Muscle layer of colon (tissue), 2 donors: Measurements from ENCODE around the gene ITPKB.

Experiments
- H3K27ac ChIP-seq: one replicate; pipeline ENCODE4 v1.7.0; 2013; ENCODE audit warnings: low read depth, mild to moderate bottlenecking, low read length, moderate library complexity
- H3K27me3 ChIP-seq, 2 donors: one replicate each; pipeline ENCODE4 v1.7.0; 2013; ENCODE audit warnings: low read length in 2 of 2, mild to moderate bottlenecking in 2 of 2; ENCODE audit not compliant: insufficient read depth in 2 of 2, control insufficient read depth in 1 of 2
- H3K36me3 ChIP-seq: one replicate; pipeline ENCODE4 v1.7.0; 2013; ENCODE audit warnings: mild to moderate bottlenecking, low read length; ENCODE audit not compliant: insufficient read depth
- H3K4me1 ChIP-seq: one replicate; pipeline ENCODE4 v1.7.0; 2013; ENCODE audit warnings: mild to moderate bottlenecking, low read length; ENCODE audit not compliant: insufficient read depth
- H3K4me3 ChIP-seq, 2 donors: one replicate each; pipeline ENCODE4 v1.7.0; 2013; ENCODE audit warnings: low read length in 2 of 2, low read depth in 1 of 2, mild to moderate bottlenecking in 1 of 2, moderate library complexity in 1 of 2
- H3K9ac ChIP-seq: one replicate; pipeline ENCODE4 v1.7.0; 2013; ENCODE audit warnings: low read length
- H3K9me3 ChIP-seq: one replicate; pipeline ENCODE4 v1.7.0; 2013; ENCODE audit warnings: mild to moderate bottlenecking, low read length
- donor health status: abdominal sarcoma.
- donor health status: Adenocarcinoma of cecum.

ITPKB gene

GRCh38 chr1:226635456-226635941 is 103.6 kb downstream of the ITPKB start:
- H3K27ac ChIP-seq: peak overlapping the region; percentile 7
- H3K27me3 ChIP-seq: no peaks in the 10 kb centered on the region
- H3K9ac ChIP-seq: no peak overlapping the region
- peaks cover 56% of the 10 kb centered on the region for H3K36me3 ChIP-seq
- H3K4me1 ChIP-seq: peaks cover 63% of the 10 kb centered on the region
- no peaks in the 10 kb centered on the region for H3K9me3 ChIP-seq
- H3K4me3 ChIP-seq: no peak overlapping the region

- Histone ChIP-seq H3K36me3 (peaks cover 56% of the 10 kb centered on the region), H3K9ac (no peak overlapping the region), H3K4me3 (no peak overlapping the region), H3K27me3 (no peaks in the 10 kb centered on the region), H3K9me3 (no peaks in the 10 kb centered on the region), H3K27ac (peak overlapping the region; percentile 57), H3K4me1 (peaks cover 55% of the 10 kb centered on the region)
Observed at GRCh38 chr1:226634611-226635246, 104.4 kb downstream of the ITPKB start.

- Histone ChIP-seq H3K4me1 (peaks cover 56% of the 10 kb centered on the region), H3K27me3 (no peaks in the 10 kb centered on the region), H3K9me3 (no peaks in the 10 kb centered on the region), H3K36me3 (peaks cover 50% of the 10 kb centered on the region), H3K9ac (peak overlapping the region; percentile 31), H3K4me3 (peak overlapping the region in 1 of 2 donors; percentile 22), H3K27ac (peak overlapping the region; percentile 57)
Observed at GRCh38 chr1:226634166-226634588, 104.9 kb downstream of the ITPKB start.

GRCh38 chr1:226633541-226634165 is 105.4 kb downstream of the ITPKB start:
- Histone ChIP-seq H3K4me1 (peaks cover 60% of the 10 kb centered on the region), H3K36me3 (peaks cover 46% of the 10 kb centered on the region), H3K4me3 (peak overlapping the region in 1 of 2 donors; percentile 22), H3K27me3 (no peaks in the 10 kb centered on the region), H3K9ac (peak overlapping the region; percentile 31), H3K27ac (peak overlapping the region; percentile 57), H3K9me3 (no peaks in the 10 kb centered on the region)

GRCh38 chr1:226632922-226633351 is 106.1 kb downstream of the ITPKB start:
- peak overlapping the region; percentile 28 for H3K9ac ChIP-seq
- peak overlapping the region; percentile 57 for H3K27ac ChIP-seq
- peaks cover 46% of the 10 kb centered on the region for H3K36me3 ChIP-seq

GRCh38 chr1:226632169-226632879 is 106.8 kb downstream of the ITPKB start:
- no peak overlapping the region for H3K4me3 ChIP-seq
- H3K36me3 ChIP-seq: peaks cover 41% of the 10 kb centered on the region
- no peaks in the 10 kb centered on the region for H3K27me3 ChIP-seq
- no peaks in the 10 kb centered on the region for H3K9me3 ChIP-seq
- H3K9ac ChIP-seq: peak overlapping the region; percentile 28
- H3K27ac ChIP-seq: peak overlapping the region; percentile 57
- H3K4me1 ChIP-seq: peaks cover 59% of the 10 kb centered on the region

More at GRCh38 chr1:226632922-226633351, 106.1 kb downstream of the ITPKB start:
- Histone ChIP-seq H3K27me3 (no peaks in the 10 kb centered on the region), H3K9me3 (no peaks in the 10 kb centered on the region), H3K4me3 (no peak overlapping the region), H3K4me1 (peaks cover 60% of the 10 kb centered on the region)

- peaks cover 61% of the 10 kb centered on the region for H3K4me1 ChIP-seq
- peaks cover 32% of the 10 kb centered on the region for H3K36me3 ChIP-seq
- no peaks in the 10 kb centered on the region for H3K27me3 ChIP-seq
- no peak overlapping the region for H3K4me3 ChIP-seq
- H3K9ac ChIP-seq: no peak overlapping the region
- no peaks in the 10 kb centered on the region for H3K9me3 ChIP-seq
- peak overlapping the region; percentile 57 for H3K27ac ChIP-seq
Observed at GRCh38 chr1:226631229-226632000, 107.7 kb downstream of the ITPKB start.

- peaks cover 24% of the 10 kb centered on the region for H3K36me3 ChIP-seq
- H3K9me3 ChIP-seq: no peaks in the 10 kb centered on the region
- H3K9ac ChIP-seq: no peak overlapping the region
- no peak overlapping the region for H3K27ac ChIP-seq
- H3K4me1 ChIP-seq: peaks cover 68% of the 10 kb centered on the region
- H3K27me3 ChIP-seq: no peaks in the 10 kb centered on the region
- no peak overlapping the region for H3K4me3 ChIP-seq
Observed at GRCh38 chr1:226630592-226630991, 108.5 kb downstream of the ITPKB start.

GRCh38 chr1:226629896-226630550 is 109.1 kb downstream of the ITPKB start:
- no peaks in the 10 kb centered on the region for H3K9me3 ChIP-seq
- H3K9ac ChIP-seq: no peak overlapping the region
- H3K4me1 ChIP-seq: peaks cover 68% of the 10 kb centered on the region
- peaks cover 21% of the 10 kb centered on the region for H3K36me3 ChIP-seq
- H3K27me3 ChIP-seq: no peaks in the 10 kb centered on the region
- no peak overlapping the region for H3K4me3 ChIP-seq
- H3K27ac ChIP-seq: no peak overlapping the region

- H3K27ac ChIP-seq: no peak overlapping the region
- H3K4me3 ChIP-seq: no peak overlapping the region
- H3K9ac ChIP-seq: no peak overlapping the region
- no peaks in the 10 kb centered on the region for H3K27me3 ChIP-seq
- H3K4me1 ChIP-seq: peaks cover 64% of the 10 kb centered on the region
- H3K36me3 ChIP-seq: peaks cover 16% of the 10 kb centered on the region
- H3K9me3 ChIP-seq: no peaks in the 10 kb centered on the region
Observed at GRCh38 chr1:226629210-226629895, 109.7 kb downstream of the ITPKB start.
